HCT116 (cell line): Measurements from ENCODE around the gene PDIA2. TPM values are rescaled to one million over a fixed set of nuclear protein-coding genes. Genes with fewer than 3 reads are reported as not detected.

ENCODE experiments used
- ATAC-seq: fragments of 200-7000 bp; cut with Tn5 transposase; 2 replicates; pipeline ENCODE4 v1.9.1; 2020; ENCODE audit warnings: mild to moderate bottlenecking, moderate library complexity
- BruUV-seq: library from RNA; stranded (reverse); fragments of 400-500 nt; replicated peaks from 2 replicates; lab custom pipeline; 2021; lab: Mats Ljungman, UMichigan
- CTCF ChIA-PET: fragments of 300-600 bp; sonication (Branson Sonifier 250); formaldehyde crosslinking; loops from one replicate; lab custom pipeline; 2021; ENCODE audit warnings: antibody characterized with exemption; lab: Charles Lee
- POLR2A ChIA-PET: fragments of 300-600, 350-600 bp; sonication (Branson Sonifier 250); formaldehyde crosslinking; loops from one replicate; lab custom pipeline; 2021; ENCODE audit warnings: antibody characterized with exemption; lab: Charles Lee
- RAD21 ChIA-PET, 2 experiments: fragments of 300-600 bp; sonication (Branson Sonifier 250); formaldehyde crosslinking; loops; one replicate each; lab custom pipeline; 2023; ENCODE audit warnings: low total read pairs in 2 of 2; ENCODE audit not compliant: uncharacterized antibody in 2 of 2, unreplicated experiment in 2 of 2, low non-redundant PET in 1 of 2; lab: Charles Lee
- DNase-seq: peaks from one replicate; pipeline ENCODE4 v3.0.0-alpha.2; 2010; ENCODE audit warnings: low read depth, low spot score
- H2AFZ ChIP-seq: fragments of 200-600 bp; shearing (Covaris generic), sonication (generic); 2 replicates; pipeline ENCODE4 v1.6.1; 2017; ENCODE audit warnings: low read depth, mixed run types, mixed read lengths, antibody characterized with exemption, low read length; ENCODE audit not compliant: poor library complexity, severe bottlenecking
- H3K27ac ChIP-seq: 2 replicates; pipeline ENCODE4 v1.5.1; 2012; ENCODE audit warnings: low read depth, low read length
- H3K27me3 ChIP-seq: fragments of 200-600 bp; sonication (generic); 2 replicates; pipeline ENCODE4 v1.6.1; 2016; ENCODE audit warnings: mixed run types, low read length, mixed read lengths; ENCODE audit not compliant: insufficient read depth
- H3K36me3 ChIP-seq, 2 experiments: fragments of 200-500 bp in 1 of 2; fragments of 200-600 bp in 1 of 2; sonication (Bioruptor generic) in 1 of 2; sonication (generic) in 1 of 2; 2 replicates each; pipeline versions ENCODE4 v1.5.1 to v1.6.1; 2014 to 2016; ENCODE audit warnings: low read length in 2 of 2, inconsistent platforms in 1 of 2, mixed read lengths in 1 of 2, mixed run types in 1 of 2; ENCODE audit not compliant: insufficient read depth in 2 of 2, control insufficient read depth in 1 of 2
- H3K4me1 ChIP-seq, 2 experiments: fragments of 200-600 bp in 1 of 2; sonication (generic) in 1 of 2; 2 replicates each; pipeline versions ENCODE4 v1.5.1 to v1.6.1; 2012 to 2017; ENCODE audit warnings: low read length in 2 of 2, inconsistent platforms in 1 of 2, mild to moderate bottlenecking in 1 of 2, mixed read lengths in 1 of 2, mixed run types in 1 of 2, moderate library complexity in 1 of 2; ENCODE audit not compliant: insufficient read depth in 2 of 2, control insufficient read depth in 1 of 2
- H3K4me2 ChIP-seq: fragments of 200-600 bp; sonication (generic); 2 replicates; pipeline ENCODE4 v1.6.1; 2017; ENCODE audit warnings: mixed run types, low read length, mixed read lengths
- H3K4me3 ChIP-seq, 2 experiments: fragments of 200-600 bp in 1 of 2; sonication (generic) in 1 of 2; replicated peaks in 1 of 2; 2 replicates each; pipeline ENCODE4 v1.5.1; 2011 to 2016; ENCODE audit warnings: low read length in 2 of 2, control low read depth in 1 of 2, low read depth in 1 of 2, mild to moderate bottlenecking in 1 of 2, mixed read lengths in 1 of 2, mixed run types in 1 of 2
- H3K79me2 ChIP-seq: fragments of 200-600 bp; sonication (generic); 2 replicates; pipeline ENCODE4 v1.6.1; 2017; ENCODE audit warnings: mild to moderate bottlenecking, mixed run types, low read length, moderate library complexity, mixed read lengths; ENCODE audit not compliant: insufficient read depth
- H3K9ac ChIP-seq: fragments of 200-600 bp; sonication (generic); 2 replicates; pipeline ENCODE4 v1.6.1; 2016; ENCODE audit warnings: low read length, mixed read lengths
- H3K9me2 ChIP-seq: fragments of 200-600 bp; sonication (generic), shearing (Covaris generic); 2 replicates; pipeline ENCODE4 v1.6.1; 2017; ENCODE audit warnings: mixed run types, mild to moderate bottlenecking, moderate library complexity; ENCODE audit not compliant: insufficient read depth
- H3K9me3 ChIP-seq, 2 experiments: fragments of 200-500 bp in 1 of 2; fragments of 200-600 bp in 1 of 2; sonication (Bioruptor generic) in 1 of 2; sonication (generic) in 1 of 2; 2 replicates each; pipeline ENCODE4 v1.6.1; 2014 to 2017; ENCODE audit warnings: low read length in 2 of 2, mixed read lengths in 2 of 2, inconsistent platforms in 1 of 2, low read depth in 1 of 2, mild to moderate bottlenecking in 1 of 2, mixed run types in 1 of 2, moderate library complexity in 1 of 2; ENCODE audit not compliant: control insufficient read depth in 1 of 2, insufficient read depth in 1 of 2
- H4K20me1 ChIP-seq: fragments of 200-600 bp; sonication (generic), shearing (Covaris generic); 2 replicates; pipeline ENCODE4 v1.6.1; 2017; ENCODE audit warnings: mixed run types, mild to moderate bottlenecking, moderate library complexity; ENCODE audit not compliant: insufficient read depth
- CBX3 ChIP-seq: IDR thresholded peaks from 2 replicates; pipeline ENCODE4 v1.6.1; 2012; ENCODE audit warnings: low read depth
- ELF1 ChIP-seq: IDR thresholded peaks from 2 replicates; pipeline ENCODE4 v1.6.1; 2012; ENCODE audit warnings: low read depth, borderline replicate concordance
- EZH2phosphoT487 ChIP-seq: fragments of 200-600 bp; IDR thresholded peaks from 2 replicates; pipeline ENCODE4 v1.6.1; 2018; ENCODE audit warnings: antibody characterized with exemption, borderline replicate concordance
- FOSL1 ChIP-seq: IDR thresholded peaks from 2 replicates; pipeline ENCODE4 v1.6.1; 2012; ENCODE audit warnings: low read depth
- POLR2AphosphoS5 ChIP-seq: IDR thresholded peaks from 2 replicates; pipeline ENCODE4 v1.6.1; 2011; ENCODE audit warnings: mild to moderate bottlenecking, low read depth, low read length, moderate library complexity
- SIN3A ChIP-seq: IDR thresholded peaks from 2 replicates; pipeline ENCODE4 v1.6.1; 2012; ENCODE audit warnings: low read depth
- SP1 ChIP-seq: IDR thresholded peaks from 2 replicates; pipeline ENCODE4 v1.6.1; 2012; ENCODE audit warnings: low read depth
- TCF7L2 ChIP-seq: IDR thresholded peaks from 2 replicates; pipeline ENCODE4 v1.7.0; 2011; ENCODE audit warnings: borderline replicate concordance, inconsistent platforms; ENCODE audit not compliant: insufficient read depth, insufficient read length; ENCODE audit errors: extremely low read depth
- YY1 ChIP-seq: IDR thresholded peaks from 2 replicates; pipeline ENCODE4 v1.6.1; 2011; ENCODE audit warnings: low read length, low read depth, moderate library complexity, mild to moderate bottlenecking; ENCODE audit not compliant: insufficient replicate concordance; ENCODE audit errors: extremely low read depth
- ZFX ChIP-seq: fragments of 450-650 bp; IDR thresholded peaks from 2 replicates; pipeline ENCODE4 v1.6.1; 2017
- intact Hi-C: fragments of 100-400 bp; cut with micrococcal nuclease; formaldehyde crosslinking; loops from 2 replicates; pipeline ENCODE4 v1.10.0; 2022
- total RNA-seq: library from RNA; stranded (reverse); gene quantifications from one replicate; pipeline ENCODE4 v1.2.1, GENCODE V29; 2021; ENCODE audit not compliant: unreplicated experiment
- TF ChIP-seq, protein P1 (sequence below), 3 experiments: fragments of 200-600 bp in 1 of 3; sonication (generic) in 1 of 3; IDR thresholded peaks in 2 of 3; conservative IDR thresholded peaks in 1 of 3; 2 replicates each; pipeline ENCODE4 v1.5.1; 2012 to 2017; ENCODE audit warnings: low read depth in 2 of 3, low read length in 2 of 3, antibody characterized with exemption in 1 of 3, borderline replicate concordance in 1 of 3, control low read depth in 1 of 3, mild to moderate bottlenecking in 1 of 3, mixed read lengths in 1 of 3, mixed run types in 1 of 3, moderate library complexity in 1 of 3; ENCODE audit not compliant: insufficient read depth in 1 of 3
- TF ChIP-seq, protein P2 (sequence below): IDR thresholded peaks from 2 replicates; pipeline ENCODE4 v1.6.1; 2012

The PDIA2 gene
- total RNA-seq, 1 experiment from 2014 or later = 0.93 TPM

DNA sequence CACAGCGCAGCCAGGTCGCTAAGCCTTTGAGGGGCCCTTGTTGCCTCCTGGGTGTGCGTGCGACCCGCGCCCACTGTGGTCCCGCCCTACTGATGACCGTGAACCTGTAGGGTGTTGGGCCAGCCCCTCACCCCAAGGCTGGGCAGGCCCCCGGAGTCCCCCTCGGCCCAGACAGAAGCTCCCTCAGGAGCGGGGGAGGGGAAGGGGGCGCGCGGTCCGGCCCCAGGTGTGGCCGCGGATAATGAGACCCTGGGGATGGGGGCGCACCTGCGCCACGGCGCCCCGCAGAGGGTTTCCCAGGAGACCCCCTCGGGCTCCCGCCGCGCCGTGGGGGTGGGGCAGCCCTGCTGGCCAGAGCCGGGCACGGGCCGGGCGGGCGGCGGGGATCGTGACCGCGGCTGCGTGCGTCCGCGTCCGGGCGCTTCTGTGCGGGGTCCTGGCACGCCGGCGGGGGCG lies 2.9 kb upstream of the PDIA2 start:
- no peaks in the 10 kb centered on the region for H3K9me3 ChIP-seq
- RAD21 ChIA-PET = no interaction called here
- H3K4me2 ChIP-seq = no peak overlapping the region
- TF ChIP-seq, protein P1, sequence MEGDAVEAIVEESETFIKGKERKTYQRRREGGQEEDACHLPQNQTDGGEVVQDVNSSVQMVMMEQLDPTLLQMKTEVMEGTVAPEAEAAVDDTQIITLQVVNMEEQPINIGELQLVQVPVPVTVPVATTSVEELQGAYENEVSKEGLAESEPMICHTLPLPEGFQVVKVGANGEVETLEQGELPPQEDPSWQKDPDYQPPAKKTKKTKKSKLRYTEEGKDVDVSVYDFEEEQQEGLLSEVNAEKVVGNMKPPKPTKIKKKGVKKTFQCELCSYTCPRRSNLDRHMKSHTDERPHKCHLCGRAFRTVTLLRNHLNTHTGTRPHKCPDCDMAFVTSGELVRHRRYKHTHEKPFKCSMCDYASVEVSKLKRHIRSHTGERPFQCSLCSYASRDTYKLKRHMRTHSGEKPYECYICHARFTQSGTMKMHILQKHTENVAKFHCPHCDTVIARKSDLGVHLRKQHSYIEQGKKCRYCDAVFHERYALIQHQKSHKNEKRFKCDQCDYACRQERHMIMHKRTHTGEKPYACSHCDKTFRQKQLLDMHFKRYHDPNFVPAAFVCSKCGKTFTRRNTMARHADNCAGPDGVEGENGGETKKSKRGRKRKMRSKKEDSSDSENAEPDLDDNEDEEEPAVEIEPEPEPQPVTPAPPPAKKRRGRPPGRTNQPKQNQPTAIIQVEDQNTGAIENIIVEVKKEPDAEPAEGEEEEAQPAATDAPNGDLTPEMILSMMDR (IDR thresholded peaks at IDR 0.05 in 2 of 3, conservative IDR thresholded peaks at IDR 0.05 in 1 of 3; ENCODE audit: borderline replicate concordance in 1 of 3, insufficient read depth in 1 of 3, low read depth in 2 of 3, low read length in 2 of 3) = no peak
- TF ChIP-seq FOSL1 (no peak), EZH2phosphoT487 (no peak), CBX3 (no peak), SP1 (no peak), YY1 (no peak), ZFX (no peak), ELF1 (no peak), SIN3A (no peak), TCF7L2 (no peak), POLR2AphosphoS5 (no peak)
- TF ChIP-seq, protein P2, sequence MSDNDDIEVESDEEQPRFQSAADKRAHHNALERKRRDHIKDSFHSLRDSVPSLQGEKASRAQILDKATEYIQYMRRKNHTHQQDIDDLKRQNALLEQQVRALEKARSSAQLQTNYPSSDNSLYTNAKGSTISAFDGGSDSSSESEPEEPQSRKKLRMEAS = no peak
- TF ChIP-seq, all 23 proteins: peak for 0
- no peaks in the 10 kb centered on the region for H3K27me3 ChIP-seq
- intact Hi-C loops = no loop called here
- H3K27ac ChIP-seq = no peak overlapping the region
- no peaks in the 10 kb centered on the region for H4K20me1 ChIP-seq
- H2AFZ ChIP-seq = no peak overlapping the region
- no peaks in the 10 kb centered on the region for H3K36me3 ChIP-seq
- POLR2A ChIA-PET = no interaction called here
- no peak overlapping the region for H3K4me3 ChIP-seq
- CTCF ChIA-PET = no interaction called here
- ATAC-seq (no peak), DNase-seq (no peak)
- H3K4me1 ChIP-seq = no peaks in the 10 kb centered on the region
- no peak overlapping the region for H3K9ac ChIP-seq
- H3K9me2 ChIP-seq = no peaks in the 10 kb centered on the region
- no TSS peak for BruUV-seq
- H3K79me2 ChIP-seq = no peaks in the 10 kb centered on the region
